AG09319 (cell line): ENCODE measurements around the gene ROBO1.

Experiments used
- DNase-seq: peaks from one replicate; pipeline ENCODE4 v3.0.0-alpha.2; 2010; ENCODE audit warnings: low read depth; ENCODE audit errors: extremely low read depth
- TF ChIP-seq, protein P1 (sequence below): IDR thresholded peaks from 2 replicates; pipeline ENCODE4 v1.5.1; 2011; ENCODE audit warnings: low read depth, mild to moderate bottlenecking, inconsistent platforms, low read length, moderate library complexity

The ROBO1 gene

DNA sequence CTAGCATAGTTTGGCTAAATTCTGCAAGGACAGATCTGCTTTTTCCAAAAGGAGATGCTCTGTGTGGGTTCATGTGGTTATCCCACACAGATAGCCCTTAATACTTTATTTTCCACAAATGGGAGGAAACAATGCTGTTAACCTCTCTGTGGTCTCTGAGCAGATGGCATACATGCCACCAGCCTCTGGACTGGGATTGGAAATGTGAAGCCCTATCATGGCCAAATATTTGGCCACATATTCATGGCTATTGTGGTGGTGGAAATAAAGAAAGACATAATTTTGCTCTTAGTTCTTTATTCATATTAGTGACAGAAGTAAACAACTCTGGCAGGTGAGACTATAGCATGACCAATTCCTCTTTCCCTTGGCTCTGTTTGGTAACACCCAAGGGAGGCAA, 726.2 kb downstream of the ROBO1 start:
- DNase-seq: no peak
- TF ChIP-seq, protein P1, sequence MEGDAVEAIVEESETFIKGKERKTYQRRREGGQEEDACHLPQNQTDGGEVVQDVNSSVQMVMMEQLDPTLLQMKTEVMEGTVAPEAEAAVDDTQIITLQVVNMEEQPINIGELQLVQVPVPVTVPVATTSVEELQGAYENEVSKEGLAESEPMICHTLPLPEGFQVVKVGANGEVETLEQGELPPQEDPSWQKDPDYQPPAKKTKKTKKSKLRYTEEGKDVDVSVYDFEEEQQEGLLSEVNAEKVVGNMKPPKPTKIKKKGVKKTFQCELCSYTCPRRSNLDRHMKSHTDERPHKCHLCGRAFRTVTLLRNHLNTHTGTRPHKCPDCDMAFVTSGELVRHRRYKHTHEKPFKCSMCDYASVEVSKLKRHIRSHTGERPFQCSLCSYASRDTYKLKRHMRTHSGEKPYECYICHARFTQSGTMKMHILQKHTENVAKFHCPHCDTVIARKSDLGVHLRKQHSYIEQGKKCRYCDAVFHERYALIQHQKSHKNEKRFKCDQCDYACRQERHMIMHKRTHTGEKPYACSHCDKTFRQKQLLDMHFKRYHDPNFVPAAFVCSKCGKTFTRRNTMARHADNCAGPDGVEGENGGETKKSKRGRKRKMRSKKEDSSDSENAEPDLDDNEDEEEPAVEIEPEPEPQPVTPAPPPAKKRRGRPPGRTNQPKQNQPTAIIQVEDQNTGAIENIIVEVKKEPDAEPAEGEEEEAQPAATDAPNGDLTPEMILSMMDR: no peak

DNA sequence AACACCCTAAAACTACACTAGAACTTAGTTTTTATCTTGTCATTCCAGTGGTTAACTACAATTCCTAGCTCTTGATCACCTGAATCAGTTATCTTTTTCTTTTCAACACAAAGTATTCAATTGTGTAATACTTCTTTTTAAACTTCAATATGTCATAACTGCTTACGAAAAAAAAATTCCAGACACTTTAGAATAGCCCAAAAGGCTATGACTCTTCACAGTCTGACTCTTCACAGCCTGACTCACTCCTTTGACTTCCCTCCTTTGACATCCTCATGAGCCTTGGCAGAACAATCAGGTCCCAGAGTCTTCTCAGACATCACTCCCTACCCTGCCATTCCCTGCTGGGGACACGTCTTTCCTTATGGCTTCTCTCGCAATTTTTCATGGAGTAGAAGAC, 727.1 kb downstream of the ROBO1 start:
- no peak for DNase-seq
- TF ChIP-seq, protein P1: no peak

DNA sequence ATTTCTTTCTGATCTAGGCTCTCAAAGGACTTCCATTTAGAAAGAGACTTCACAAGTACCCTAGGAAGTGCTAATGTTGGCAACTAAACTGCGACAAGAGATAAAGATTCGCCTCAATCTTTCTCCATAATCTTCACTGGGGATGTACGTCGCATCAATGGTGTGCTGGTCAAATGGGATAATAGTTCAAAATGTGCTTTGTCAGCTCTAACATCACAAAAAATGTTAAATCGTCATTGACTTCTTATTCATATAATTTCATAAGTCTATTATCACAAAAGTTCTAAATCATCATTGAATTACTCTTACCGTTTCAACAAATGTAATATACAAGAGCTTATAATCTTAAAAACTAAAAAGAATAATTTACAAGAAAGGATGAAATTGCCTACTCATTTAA, 727.7 kb downstream of the ROBO1 start:
- TF ChIP-seq, protein P1: no peak
- DNase-seq: no peak

DNA sequence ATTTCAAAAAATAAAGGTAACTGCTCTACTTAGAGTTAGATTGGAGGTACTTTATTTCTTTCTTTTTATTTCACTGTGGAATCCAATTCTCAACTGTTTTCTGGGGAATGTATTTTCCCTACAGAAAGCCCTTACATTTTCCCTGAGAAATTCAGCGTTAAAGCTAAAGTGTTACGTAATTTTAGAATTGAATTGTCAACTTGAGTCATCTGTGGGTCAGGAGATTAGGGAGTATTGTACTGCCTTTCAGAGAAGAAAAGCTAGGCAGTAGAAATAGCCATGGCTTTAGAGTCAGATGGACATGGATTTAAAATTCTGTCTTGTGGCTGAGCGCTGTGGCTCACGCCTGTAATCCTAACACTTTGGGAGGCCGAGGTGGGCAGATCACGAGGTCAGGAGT, 728.6 kb downstream of the ROBO1 start:
- DNase-seq: no peak
- TF ChIP-seq, protein P1: no peak

DNA sequence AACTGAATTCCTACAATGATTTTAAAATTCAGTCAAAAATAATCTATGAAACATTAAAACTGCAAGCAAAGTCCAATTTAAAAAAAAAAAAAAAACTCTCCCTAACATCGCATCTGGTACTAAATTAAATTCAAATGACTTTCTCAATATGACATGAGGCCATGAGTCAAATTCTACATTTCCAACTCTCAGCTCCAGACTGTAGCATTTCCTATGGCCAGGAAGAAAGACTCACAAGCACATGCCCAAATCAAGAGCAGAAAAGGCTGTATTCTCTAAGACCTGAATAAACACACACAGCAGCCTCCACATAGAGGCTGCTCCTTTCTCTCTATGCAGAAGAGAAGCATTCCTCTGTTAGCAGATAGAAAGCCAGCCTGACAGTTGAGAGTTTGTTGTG, 729.2 kb downstream of the ROBO1 start:
- DNase-seq: no peak
- TF ChIP-seq, protein P1: no peak

DNA sequence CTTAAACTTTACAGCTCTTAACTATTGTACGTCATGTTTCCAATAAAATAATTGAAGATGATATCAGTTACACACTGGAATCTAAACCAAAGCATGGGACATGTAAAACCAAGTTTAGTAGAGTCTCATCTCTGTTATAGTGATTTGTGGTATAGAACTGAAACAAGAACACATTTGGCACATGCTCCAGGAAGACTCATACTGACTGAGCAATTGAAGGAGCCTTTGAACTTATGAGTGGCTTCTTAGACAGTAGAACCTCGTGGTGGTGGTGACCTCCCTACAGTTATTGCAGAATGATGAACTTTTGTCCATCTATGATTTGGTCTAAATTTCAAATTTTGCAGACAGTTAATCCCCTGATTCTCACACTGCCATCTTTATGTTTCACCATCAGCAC, 729.7 kb downstream of the ROBO1 start:
- DNase-seq: no peak
- TF ChIP-seq, protein P1: no peak

DNA sequence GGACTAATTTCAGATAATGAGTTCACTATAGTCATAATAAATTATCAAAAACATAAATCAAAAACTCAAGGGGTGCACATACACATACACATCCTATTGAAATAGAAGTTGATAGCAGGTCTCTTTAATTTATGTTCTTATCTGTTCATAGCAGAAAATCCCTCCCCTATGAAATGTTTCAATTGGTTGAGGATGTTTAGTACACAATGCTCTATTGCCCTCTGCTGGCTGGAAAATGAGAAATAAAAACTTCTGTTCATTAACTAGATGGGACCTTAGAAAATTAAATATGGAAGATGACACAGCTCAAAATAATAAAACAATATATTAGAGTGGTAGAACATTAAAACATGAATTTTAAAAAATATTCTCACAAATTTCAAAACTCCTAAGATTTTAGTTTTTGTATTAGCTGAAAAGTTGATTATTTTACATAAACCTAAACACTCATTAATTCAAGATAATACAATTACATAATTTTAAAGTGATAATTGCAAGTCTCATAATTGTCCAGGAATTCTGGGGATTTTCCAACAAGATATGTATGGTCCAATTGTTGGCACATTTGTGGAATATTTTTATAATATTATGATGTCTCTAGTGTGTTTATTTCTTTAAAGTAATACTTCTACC, 735.0 kb downstream of the ROBO1 start:
- TF ChIP-seq, protein P1: peak; percentile 47
- DNase-seq: no peak
